HG02571 (cell line): ENCODE measurements around the gene FOXA3.

Source experiments
- ATAC-seq: cut with Tn5 transposase; IDR thresholded peaks from one replicate; pipeline ENCODE4 v1.9.1; 2021; ENCODE audit warnings: mild to moderate bottlenecking, moderate library complexity; ENCODE audit not compliant: unreplicated experiment

The FOXA3 gene

DNA sequence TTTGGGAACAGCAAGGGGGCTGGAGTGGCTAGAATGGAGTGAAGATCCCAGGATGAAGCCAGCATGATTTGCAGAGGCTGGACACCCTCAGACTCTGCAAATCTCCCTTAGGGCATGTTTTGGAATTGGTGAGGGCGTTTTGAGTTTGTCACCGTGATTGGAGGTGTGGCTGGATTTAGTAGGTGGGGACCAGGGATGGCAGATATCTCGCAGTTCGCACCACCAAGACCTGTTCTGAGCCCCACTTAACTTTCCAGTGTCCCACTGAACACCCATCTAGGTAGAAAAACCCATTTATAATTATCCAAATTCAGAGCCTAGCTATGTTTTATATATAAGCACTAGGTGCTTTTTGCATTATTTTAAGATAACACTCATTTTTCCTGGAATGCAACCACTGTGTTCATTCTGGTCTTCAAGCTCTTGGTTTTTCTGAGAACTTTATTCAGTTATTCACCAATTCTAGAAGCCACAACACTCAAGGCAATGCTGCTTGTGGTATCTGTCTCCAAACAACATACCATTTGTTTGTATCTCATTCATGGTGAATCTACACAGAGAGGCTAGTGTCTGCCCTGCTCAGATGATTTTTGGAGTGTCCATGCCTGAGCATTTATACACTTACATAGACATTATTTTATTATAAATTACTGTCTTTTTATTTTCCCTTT is 53.4 kb downstream of the FOXA3 start:
- ATAC-seq = no peak

DNA sequence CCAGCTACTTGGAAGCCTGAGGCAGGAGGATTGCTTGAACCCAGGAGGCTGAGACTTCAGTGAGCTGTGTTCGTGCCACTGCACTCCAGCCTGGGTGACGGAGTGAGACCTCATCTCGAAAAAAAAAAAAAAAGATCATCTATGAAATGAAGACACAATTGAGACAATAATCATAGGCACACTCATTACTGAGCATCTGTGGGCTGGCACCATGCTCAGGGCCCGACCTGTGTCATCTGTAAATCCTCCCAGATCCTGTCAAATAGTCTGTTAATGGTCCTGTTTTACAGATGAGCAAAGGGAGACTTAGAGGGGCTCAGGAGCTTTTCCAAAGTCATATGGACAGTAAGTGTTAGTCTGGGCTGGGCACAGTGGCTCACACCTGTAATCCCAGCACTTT is 54.6 kb downstream of the FOXA3 start:
- no peak for ATAC-seq

DNA sequence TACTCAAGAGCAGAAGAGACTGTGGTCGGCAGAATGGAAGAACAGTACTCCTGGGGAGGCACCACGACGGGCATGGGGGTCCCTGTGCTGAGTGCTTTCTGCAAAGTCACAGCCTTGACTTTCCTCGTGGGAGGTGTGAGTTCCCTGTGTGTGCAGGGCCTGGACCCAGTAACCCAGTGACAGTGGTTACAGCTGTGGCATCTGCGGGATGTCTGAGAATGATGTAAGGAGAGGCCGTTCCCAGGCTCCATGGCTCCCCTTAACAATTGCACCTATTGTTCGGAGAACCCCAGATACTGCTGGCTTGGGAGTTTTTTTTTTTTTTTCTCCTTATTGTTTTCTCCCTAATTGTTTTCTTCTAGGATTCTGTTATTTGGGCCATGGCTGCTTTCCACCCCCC is 55.6 kb downstream of the FOXA3 start:
- no peak for ATAC-seq

DNA sequence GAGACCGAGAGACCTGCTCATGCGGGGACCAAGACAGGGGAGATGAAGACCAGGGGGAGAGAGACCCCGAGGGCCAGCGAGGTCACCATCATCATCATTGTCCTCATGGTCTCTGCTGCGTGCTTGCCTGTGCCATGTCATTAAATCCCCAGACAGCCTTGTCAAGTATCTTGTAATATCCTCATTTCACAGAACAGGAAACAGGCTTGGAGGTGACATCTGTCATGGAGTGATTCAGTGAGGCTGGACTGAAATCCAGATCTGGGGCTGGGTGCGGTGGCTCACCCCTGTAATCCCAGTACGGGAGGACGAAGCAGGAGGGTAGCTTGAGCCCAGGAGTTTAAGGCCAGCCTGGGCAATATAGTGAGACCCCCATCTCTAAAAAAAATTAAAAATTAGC is 56.3 kb downstream of the FOXA3 start:
- ATAC-seq = no peak

DNA sequence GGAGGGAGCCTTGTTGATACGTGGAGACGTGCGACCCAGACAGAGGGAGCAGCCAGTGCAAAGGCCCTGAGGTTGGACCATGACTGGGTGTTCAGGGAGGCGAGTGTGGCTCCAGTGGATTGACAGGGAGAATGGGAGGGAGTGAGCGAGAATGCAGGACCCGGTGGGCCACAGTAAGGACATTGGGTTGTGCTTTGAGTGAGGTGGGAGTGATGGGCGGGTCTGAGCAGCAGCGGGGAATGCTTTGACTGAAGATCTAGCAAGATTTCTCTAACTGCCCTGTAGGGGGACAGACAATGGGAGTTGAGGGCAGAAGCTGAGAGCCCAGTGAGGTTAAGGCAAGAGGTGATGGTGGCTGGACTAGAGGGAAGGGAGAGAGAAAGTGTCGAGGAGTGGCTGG is 58.2 kb downstream of the FOXA3 start:
- no peak for ATAC-seq
